Measurements from ENCODE around the gene NFX1.
"Not testable (repeated sequence)": the region's sequence is repeated elsewhere in the genome, so short reads cannot be mapped to it uniquely, and the experiment has no call there.

NFX1 gene

GRCh38 chr9:33385979-33386640, 95.8 kb downstream of the NFX1 start:
- not testable (repeated sequence) for H3K4me3 ChIP-seq (ENCODE audit: low read depth, low read length)

DNA sequence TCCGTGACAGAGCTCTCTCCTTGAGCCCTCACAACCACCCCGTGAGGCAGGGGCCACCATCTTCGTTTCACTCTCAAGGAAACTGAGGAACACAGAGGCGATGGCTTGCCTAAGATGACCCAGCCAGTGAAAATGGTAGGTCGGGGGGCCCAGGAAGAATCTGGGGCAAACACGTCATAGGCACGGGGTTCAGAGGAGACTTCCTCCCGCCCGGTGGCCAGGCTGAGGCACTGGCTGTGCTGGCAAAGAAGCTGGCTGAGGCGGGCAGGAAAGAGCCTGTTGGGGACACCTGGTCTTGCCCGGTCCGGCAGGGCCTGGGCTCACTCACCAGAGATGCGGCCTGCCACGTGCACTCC, 96.3 kb downstream of the NFX1 start:
- not testable (repeated sequence) for H3K4me3 ChIP-seq (ENCODE audit: low read depth, low read length)

- H3K4me3 ChIP-seq (ENCODE audit: low read depth, low read length) = not testable (repeated sequence)
Observed at GRCh38 chr9:33386998-33387397, 96.7 kb downstream of the NFX1 start.

- no peak overlapping the region for H3K4me3 ChIP-seq (ENCODE audit: low read depth, low read length)
Observed at GRCh38 chr9:33388110-33388994, 98.0 kb downstream of the NFX1 start.

DNA sequence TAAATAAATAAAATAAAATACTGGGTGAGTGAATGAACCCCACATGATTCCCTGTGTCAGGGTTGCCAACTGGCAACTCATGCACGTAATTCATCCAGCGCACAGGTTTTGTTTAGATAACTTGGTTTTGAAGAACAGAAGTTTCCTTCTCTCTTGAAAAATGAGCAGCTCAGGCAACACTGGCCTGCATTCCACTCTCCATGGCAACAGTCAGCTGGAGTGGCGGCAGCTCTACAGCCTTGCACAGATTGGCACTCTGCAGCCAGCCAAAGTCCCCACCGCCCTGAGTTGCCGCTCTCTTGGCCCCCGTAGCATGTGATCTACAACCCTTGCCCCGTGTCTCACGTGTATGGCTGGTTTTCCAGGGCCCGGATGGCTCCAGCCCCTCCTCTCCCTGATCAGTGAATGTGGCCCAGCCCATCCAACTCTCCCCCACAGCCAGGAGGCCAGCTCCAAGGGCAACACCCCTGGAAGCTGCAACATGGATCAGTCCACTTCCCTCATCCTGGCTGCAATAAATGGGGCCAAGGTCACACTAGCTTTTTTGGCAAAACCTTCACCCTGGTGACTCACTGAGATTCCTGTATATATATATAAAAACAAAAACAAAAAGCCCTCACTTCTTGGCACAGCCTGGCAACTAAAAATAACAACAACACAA, 100.9 kb downstream of the NFX1 start:
- not testable (repeated sequence) for H3K4me3 ChIP-seq (ENCODE audit: low read depth, low read length)

DNA sequence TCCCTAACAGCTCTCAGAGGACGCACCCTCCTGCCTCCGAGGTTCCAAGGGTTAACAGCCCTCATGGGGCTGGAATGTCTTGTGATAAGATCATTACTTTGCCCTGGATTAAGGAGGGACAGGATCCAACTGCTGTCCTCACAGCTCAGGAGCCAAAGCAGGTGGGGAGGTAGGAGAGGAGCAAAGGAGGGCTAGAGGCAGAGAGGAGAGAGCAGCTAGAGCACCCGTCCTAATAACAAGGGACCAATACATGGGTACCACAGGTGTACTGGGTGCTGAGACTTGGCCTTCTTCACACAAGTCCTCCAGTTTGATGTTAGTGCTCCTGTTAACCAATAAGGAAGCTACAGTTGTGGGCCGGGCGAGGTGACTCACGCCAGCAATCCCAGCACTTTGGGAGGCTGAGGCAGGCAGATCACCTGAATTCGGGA, 102.3 kb downstream of the NFX1 start:
- H3K4me3 ChIP-seq (ENCODE audit: low read depth, low read length) = not testable (repeated sequence)

- no peak overlapping the region for H3K4me3 ChIP-seq (ENCODE audit: low read depth, low read length)
Observed at GRCh38 chr9:33393581-33393980, 103.3 kb downstream of the NFX1 start.

DNA sequence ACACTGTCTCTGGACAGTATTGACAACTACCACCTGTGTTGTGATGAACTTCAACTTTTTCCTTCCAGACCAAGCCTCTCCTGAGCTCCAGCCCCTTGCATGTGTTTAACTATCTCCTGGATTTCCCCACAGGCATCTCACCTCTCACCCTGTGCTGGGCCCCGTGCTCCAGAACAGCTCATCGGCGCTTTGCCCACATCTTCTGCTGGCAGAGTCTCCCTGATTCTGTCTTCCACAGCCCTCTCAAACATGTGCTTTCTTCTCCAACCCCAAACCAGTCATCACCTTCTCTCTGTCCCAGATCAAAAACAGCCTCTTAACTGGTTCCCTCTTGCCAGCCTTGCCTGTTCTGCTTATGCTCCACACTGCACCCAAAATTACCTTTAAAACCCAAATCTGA, 103.7 kb downstream of the NFX1 start:
- H3K4me3 ChIP-seq (ENCODE audit: low read depth, low read length) = not testable (repeated sequence)

- H3K4me3 ChIP-seq (ENCODE audit: low read depth, low read length) = not testable (repeated sequence)
Observed at GRCh38 chr9:33395159-33395879, 105.0 kb downstream of the NFX1 start.

- not testable (repeated sequence) for H3K4me3 ChIP-seq (ENCODE audit: low read depth, low read length)
Observed at GRCh38 chr9:33397801-33398200, 107.5 kb downstream of the NFX1 start.

DNA sequence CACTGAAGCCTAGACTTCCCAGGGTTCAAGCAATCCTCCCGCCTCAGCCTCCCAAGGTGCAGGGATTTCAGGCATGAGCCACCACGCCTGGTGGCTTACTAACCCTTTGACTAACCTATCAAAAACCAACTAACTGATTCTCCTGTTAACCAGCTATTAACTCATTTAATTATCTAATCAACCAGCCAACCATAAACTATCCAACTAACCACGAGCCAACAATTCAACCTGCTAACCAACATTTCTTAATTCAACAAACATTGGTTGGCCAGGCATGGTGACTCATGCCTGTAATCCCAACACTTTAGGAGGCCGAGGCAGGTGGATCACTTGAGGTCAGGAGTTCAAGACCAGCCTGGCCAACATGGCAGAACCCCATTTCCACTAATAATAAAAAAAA, 108.7 kb downstream of the NFX1 start:
- H3K4me3 ChIP-seq (ENCODE audit: low read depth, low read length) = not testable (repeated sequence)

DNA sequence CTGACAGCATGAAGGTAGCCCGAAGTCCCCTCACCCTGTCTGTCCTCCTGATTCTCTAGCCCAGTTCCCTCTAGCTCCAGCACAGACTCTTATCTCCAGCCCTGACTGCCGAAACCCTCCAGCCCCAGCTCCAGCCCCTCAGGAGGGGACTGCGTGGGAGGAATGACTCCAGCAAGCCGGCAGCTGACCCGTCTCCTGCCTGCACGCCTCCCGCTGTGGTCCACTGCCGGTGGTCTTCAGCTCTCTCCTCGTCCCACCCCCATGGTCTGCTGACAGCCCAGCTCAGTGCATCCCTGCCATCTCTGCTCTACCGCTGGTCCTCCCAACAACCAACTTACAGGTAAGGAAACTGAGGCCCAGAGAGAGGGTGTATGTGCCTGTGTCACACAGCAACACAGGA, 111.5 kb downstream of the NFX1 start:
- not testable (repeated sequence) for H3K4me3 ChIP-seq (ENCODE audit: low read depth, low read length)

- H3K4me3 ChIP-seq (ENCODE audit: low read depth, low read length) = not testable (repeated sequence)
Observed at GRCh38 chr9:33402371-33402770, 112.1 kb downstream of the NFX1 start, which contains the start of gene AQP7. TSS of gene AQP7 (minus strand) at chr9:33402568. CDS start at chr9:33401262, 1,306 bp downstream.

- H3K4me3 ChIP-seq (ENCODE audit: low read depth, low read length) = no peak overlapping the region
Observed at GRCh38 chr9:33403941-33404787, 113.8 kb downstream of the NFX1 start.

DNA sequence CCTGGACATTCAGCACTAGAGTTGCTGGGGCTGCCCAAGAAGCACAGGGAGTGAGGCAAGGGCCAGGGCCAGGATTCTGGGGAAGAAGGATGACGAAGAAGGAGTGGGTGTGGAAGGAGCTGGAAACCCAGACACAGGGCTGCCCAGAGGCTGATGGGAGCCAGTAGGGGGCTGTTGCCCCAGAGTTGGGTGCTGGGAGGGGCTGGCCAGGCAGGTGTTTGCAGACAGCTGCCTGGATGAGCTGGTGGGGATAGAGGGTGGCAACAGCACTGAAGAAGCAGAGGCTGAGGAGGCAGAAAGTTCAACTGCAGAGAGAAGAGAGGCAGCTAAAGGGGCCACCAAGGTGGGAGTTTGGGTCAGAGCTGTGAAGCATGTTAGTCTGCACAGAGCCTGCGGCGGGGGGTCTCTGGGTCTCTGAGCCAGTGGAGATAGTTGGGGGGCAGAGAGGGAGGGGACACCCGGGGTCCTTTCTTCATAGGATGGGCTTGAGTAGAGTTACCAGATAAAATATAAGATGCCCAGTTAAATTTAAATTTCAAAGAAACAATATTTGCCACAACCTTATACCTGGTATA, 114.6 kb downstream of the NFX1 start:
- H3K4me3 ChIP-seq (ENCODE audit: low read depth, low read length) = no peak overlapping the region

- H3K4me3 ChIP-seq (ENCODE audit: low read depth, low read length) = no peak overlapping the region
Observed at GRCh38 chr9:33407061-33407460, 116.7 kb downstream of the NFX1 start.

DNA sequence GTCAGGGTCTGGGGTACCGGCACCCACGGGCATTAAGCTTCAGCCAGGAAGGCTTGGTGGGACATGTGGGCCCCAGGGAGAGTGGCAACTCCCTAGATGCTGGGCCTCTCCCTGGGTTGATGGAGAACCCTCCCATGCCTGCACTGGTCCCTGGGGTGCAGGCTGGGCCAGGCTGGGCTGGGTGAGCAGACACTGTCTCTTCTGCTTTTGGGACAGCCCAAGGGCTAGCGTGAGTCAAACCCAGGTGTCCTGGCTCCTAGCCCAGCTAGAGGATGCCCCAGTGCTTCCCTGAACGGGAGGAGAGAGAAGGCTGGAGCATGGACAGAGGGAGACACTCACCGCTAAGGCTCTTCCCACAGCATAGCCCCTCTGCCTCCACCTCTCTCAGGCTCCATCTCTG, 117.8 kb downstream of the NFX1 start:
- H3K4me3 ChIP-seq (ENCODE audit: low read depth, low read length) = no peak overlapping the region

DNA sequence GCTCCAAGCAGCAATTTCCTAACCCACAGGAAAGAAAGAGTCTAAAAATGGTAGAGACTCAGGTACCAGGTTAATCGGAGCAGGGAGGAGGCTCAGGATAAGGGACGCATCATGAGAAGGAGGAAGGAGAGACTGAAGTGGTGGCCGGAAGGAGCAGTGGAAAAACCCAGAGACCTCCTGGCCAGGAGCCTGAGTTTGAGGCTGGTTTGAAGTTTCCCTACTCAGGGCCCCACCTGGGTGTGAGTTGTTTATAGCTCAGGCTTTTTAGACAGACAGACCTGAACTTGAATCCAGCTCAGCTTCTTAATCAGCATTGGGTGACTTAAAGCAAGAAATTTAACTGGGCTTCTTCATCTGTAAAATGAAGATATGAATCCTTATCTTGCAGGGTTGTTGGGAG, 124.0 kb downstream of the NFX1 start:
- H3K4me3 ChIP-seq (ENCODE audit: low read depth, low read length) = no peak overlapping the region

GRCh38 chr9:33414889-33415500, 124.7 kb downstream of the NFX1 start:
- H3K4me3 ChIP-seq (ENCODE audit: low read depth, low read length) = no peak overlapping the region

All from iPS-11a (cell line).